Stimulated activated CD4-positive, alpha-beta T cell treated with anti-CD3 and anti-CD28 coated beads, Interleukin-2, amount 100 ng/mL, for 24 hours (primary cell): Measurements from ENCODE around the gene GRIK4.
A peak's percentile ranks its signal among the peaks of the same experiment; 100 is the strongest.
"Not testable (repeated sequence)": the region's sequence is repeated elsewhere in the genome, so short reads cannot be mapped to it uniquely, and the experiment has no call there.

Source experiments
- DNase-seq, 2 donors: peaks; one replicate each; pipeline ENCODE4 v3.0.0-alpha.2; 2020

The GRIK4 gene

DNA sequence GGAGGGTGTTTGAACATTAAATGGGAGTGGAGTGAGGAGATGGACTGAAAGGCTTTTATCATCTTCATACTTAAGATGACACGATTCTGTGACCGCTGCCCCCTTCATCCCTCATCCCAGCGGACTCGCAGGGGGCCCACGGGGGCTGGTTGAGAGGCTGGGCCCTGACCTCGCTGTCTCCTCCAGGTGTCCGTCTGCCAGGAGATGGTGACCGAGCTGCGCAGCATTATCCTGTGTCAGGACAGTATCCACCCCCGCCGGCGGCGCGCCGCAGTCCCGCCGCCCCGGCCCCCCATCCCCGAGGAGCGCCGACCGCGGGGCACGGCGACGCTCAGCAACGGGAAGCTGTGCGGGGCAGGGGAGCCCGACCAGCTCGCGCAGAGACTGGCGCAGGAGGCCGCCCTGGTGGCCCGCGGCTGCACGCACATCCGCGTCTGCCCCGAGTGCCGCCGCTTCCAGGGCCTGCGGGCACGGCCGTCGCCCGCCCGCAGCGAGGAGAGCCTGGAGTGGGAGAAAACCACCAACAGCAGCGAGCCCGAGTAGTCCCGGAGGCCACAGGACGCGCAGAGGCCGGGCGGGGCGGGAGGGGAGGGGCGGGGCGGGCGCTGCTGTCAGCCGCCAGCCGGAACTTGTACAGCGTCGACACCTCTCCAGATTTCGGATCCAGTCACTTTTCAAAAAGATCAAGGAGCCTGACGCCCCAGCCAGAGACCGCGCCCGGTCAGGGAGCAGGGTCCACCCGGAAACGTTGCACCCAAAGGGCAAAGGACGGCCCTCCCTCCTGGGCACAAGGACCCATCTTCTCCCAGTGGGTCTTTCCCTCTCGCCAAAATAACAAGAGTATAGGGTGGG, 474.4 kb downstream of the GRIK4 start:
- DNase-seq: peak; percentile 26 to 45

DNA sequence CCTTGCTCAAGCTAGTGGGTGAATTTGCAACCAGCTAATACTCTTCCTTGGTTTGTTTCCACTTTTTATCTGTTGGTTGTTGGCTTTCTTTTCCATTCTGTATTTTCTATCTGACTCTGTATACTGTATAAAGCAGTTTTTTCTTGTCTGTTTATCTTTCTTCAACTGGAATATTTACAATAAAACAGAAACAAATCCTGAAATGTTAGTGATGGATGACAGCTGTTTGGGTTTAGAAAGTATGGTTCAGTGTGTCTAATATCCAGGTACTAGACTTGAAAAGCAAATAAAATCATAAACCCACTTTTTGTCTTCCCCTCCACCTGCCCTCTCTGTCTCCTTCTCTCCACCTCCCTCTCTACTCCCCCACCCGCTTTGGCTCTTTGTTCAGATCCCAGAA, 477.1 kb downstream of the GRIK4 start:
- DNase-seq: no peak

DNA sequence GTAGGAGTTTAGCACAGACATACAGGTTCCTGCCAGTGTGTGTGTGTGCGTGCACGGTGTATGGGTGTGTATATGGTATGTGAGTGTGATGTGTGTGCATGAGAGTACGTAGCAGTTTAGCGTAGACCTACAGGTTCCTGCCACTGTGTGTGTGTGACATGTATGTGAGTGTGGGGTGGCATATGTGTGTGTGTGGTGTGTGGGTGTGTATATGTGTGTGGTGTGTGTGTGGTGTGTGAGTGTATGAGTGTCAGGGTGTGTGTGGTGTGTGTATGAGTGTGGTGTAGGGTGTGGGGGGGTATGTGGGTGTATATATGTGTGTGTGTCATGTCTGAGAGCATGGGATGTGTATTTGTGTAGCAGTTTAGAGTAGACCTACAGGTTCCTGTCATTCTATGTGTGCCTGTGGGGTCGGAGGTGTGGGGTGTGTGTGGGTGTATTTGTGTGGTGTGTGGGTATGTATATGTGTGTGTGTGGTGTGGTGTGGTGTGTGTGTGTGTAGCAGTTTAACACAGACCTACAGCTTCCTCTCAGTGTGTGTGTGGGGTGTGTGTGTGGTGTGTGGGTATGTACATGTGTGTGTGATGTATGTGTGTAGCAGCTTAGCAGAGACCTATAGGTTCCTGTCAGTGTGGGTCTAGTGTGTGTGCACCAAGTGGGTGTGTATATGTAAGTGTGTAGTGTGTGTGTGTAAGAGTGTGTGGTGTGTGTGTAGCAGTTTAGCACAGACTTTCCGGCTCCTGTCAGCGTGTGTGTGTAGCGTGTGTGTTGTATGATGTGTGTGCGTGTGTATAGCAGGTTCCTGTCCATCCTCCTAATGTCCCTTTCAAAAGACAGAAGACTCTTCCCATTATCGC, 480.5 kb downstream of the GRIK4 start:
- no peak for DNase-seq

DNA sequence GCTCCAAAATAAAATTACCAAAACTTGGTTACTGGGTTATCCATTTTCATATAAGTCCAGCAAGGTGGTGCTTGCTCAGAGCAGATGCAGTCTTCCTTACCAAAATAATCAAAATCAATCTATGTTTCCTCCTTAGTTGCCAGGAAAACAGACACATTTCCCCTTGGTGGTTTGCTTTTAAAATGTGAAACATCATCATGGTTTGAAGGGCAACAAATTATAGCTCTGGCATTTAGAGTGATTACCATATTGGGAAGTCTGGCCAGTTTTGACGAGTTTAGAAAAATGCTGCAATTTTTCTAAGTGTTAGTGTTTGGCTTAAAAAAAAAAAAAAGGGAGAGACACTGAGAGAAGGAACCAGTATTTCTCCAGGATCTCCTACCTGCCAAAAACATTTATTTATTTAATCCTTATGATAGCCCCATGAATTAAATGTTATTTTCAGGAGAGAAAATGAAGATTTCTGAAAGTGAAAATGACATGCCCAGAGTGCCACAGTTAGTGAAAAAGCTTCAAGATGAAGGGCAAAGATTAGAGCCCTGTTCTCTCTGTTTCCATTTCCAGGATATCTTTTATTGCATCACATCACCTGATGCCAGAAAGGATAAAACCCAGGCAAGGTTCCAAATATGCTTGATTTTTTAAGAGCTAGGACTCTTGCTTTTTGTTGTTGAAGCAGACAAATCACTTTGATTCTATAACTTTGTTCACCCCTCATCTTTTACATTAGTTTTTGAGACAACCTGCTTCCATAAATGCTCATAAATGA, 482.7 kb downstream of the GRIK4 start:
- no peak for DNase-seq

DNA sequence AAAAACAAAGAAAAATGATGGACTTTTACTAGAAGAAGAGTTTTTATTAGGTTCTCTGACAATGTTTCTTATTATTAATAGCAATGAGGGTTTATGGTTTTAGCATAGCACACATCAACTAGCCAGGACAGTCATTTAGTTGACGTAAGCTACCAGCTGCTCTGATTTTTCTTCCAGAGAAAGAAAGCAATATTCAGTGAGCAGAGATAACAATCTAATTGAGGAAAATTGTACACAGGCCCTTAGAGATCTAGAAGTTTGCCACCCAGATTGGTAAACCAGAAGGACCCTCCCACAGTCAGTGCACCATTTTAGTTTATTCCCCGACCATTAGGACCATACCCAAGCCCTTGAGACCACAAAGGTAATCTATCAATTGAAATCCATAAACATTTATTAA, 483.6 kb downstream of the GRIK4 start:
- DNase-seq: no peak

DNA sequence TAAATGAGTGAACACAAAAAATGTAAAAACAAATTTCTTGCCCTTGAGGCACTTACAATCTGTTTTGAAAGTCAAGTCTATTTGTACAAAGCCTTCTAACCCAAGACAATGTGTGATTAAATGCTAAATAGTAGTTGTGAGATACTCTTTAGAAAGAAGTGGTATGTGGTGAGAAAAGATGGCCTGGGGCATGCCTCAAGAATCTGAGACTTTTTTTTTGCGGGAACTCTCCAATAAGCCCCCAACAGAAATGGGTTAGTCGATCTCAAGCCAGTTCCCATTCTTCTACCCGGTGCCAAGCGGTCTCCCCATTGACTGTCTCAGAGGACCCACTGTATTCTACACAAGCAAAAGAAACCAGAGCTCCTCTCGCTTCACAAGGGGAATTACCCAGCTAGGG, 485.4 kb downstream of the GRIK4 start:
- DNase-seq: no peak

DNA sequence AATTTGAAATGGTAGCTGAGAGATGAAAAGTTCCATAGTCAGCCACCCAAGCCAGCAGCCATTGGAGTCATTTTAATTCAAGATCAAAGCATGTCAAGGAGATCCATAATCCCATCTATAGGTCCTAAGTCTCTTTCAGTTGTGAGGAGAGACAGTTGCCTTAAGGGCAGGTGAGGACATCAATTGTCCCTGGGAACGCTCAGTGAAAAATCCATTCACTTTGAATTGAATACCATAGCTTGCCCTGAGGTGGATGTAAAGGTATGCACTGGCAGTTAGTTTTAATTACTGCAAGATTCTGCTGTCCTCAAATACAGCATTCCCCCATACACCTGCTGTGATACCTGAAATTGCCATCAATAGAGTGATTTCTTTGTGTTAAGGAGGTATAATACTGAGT, 487.0 kb downstream of the GRIK4 start:
- no peak for DNase-seq

DNA sequence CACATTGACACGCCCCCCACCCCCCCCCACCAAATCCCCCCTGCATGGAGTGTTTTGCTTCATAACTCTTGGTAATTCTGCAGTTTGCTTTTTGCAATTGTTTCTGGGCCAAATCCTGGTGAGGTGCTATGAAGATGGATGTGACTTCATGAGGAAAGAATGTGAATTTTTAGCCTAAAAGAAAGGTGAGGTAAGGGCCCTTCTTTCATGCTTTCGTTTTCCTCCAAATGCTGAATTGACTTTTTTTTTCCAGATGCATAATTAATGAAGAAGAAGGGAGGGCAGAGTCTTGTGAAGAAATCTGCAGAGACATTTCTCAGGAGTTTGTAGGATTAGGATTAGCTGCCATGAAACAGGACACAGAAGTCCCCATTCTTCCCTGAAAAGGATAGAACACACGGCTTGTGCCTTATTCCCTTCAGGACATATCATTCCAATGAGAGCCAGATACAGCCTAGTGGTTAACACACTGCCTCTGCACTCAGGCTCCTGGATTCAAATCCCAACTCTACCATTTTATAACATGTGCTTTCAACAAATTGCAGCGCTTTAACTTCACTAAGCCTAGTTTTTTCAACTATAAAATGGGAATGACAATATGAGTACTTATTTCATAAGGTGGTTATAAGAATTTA, 492.8 kb downstream of the GRIK4 start:
- DNase-seq: no peak

DNA sequence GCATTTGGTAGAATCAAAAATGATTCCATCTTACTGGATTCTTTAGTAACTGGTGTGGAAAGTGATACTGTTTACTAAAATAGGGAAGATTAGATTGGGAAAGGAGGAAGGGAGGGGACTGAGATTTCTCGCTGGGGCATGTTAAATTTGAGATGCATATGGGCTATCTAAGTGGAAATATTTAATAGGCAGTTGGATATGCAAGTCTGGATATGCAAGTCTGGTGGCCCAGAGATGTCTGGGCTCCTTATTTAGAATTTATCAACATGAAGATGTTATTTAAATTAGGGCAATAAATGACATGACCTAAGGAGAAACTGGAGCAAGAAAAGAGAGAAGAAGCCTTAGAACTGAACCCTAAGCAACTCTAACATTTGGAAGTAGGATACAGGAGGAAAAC, 495.4 kb downstream of the GRIK4 start:
- no peak for DNase-seq

DNA sequence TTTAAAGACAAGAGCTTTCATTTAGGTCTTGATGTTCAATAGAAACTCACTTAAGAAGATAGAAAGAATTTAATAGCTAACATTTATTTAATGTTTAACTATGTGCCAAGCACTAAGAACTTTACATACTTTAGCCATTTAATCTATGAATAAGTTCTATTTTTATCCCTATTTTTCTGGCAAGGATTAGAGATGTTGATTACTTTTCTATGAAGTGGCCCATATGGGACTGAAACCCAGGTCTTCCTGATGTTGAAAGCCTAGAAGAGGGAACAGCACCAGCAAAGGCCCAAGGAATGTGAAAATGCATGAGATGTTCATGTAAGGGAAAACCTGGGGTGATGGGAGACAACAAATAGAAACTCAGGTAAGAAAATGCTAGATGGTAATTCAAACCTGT, 497.0 kb downstream of the GRIK4 start:
- DNase-seq: no peak

DNA sequence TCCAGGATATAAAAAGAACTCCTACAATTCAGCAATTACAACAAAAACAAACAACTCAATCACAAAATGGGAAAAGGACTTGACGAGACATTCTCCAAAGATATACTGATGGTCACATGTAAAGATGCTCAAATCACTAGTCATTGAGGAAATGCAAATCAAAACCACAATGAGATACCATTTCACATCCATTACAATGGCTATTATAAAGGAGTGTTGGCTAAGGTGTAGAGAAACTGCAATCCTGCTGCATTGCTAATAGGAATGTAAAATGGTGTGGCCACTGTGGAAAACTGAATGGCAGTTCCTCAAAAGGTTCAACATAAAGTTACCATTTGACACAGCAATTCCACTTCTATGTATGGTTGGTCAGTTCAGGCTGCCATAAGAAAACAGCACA, 500.5 kb downstream of the GRIK4 start:
- DNase-seq: no peak

DNA sequence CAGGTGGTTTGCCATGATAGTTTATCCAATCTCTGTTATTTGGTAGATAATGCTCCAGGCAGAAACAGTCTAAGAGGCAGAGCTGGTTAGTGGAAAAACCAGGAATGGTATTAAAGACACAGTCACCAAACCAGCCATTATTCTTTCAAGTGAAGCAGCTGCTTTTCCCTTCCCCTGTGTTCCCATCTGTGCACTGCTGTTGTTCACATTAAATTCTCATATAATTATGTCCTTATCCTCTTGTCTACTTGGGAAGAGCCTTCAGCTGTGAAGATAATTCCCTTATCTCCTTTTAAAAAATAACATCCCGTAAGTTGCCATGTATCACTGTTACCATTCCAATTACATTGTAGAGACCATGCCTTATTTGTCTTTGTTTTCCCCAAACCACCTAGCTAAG, 507.2 kb downstream of the GRIK4 start:
- no peak for DNase-seq

DNA sequence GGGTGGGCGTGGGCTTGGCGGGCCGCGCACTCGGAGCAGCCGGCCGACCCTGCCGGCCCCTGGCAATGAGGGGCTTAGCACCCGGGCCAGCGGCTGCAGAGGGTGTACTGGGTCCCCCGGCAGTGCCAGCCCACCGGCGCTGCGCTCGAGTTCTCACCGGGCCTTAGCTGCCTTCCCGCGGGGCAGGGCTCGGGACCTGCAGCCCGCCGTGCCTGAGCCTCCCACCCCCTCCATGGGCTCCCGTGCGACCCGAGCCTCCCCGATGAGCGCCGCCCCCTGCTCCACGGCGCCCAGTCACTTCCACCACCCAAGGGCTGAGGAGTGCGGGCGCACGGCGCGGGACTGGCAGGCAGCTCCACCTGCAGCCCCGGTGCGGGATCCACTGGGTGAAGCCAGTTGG, 510.2 kb downstream of the GRIK4 start:
- not testable (repeated sequence) for DNase-seq

DNA sequence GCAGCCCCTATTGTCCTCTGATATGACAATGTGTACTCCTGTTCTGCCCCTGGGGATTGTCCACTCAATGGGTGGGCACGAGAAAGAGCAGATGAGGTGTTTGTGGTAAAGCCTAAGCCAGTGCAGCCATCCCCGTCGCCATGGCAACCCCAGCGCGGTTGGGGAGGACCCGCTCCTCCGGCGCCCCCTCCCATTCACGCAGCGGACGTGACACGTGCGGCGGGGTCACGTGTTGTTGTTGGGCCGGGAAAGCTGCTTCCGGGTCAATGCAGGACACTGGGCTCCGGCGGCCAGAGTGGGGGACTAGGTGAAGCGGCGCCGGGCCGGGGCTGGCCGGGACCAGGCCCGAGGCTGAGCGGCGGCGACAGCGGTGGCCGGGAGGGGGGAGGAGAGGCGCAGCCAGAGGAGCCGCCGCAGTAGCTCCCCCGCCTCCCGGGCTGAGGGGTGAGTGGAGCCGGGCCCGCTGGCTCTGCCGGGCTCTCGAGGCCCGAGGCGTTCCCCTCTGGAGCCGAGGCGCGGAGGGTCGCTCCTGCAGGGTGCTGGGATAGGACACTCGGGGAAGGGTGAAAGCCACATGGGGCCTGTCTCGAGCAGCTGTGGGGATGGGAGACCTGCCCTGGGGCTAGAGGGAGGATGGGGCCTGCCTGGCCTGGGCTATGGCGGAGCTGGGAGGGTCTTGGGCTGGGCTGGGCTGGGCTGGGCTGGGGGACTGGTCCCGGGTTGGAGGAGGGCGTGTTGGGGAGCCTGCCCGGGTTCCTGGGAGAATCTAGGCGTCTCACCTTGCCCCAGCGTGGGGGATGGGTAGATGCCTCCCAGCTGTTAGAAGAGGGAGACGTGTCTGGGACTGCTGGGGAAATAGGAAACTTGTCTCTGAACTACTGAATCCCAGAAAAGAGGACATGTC, 512.6 kb downstream of the GRIK4 start, which contains the start of gene TBCEL:
Gene TBCEL, plus strand, starts transcription at position 255 of the 904 bp plus-strand sequence. CDS start 21,589 bp downstream, outside the sequence.
- DNase-seq: peak; percentile 85 to 88

DNA sequence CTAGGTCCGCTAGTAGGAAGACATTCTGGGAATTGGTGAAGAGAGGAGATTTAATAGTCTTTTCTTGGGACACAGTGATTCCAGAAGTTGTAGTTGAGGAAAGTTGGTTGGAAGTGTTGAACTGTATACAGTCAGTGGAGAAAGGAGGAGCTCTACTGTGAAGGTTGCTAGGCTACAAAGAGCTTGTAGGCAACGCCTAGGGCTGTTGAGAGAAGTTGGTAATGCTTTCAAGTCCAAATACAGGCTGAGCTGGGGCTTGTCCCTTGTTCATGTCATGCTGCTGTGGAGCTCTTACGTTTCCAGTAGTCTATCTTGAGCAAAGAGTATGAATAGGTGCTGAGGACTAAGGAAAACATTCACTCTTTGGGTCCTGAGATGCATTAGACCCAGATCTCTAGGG, 513.4 kb downstream of the GRIK4 start:
- no peak for DNase-seq

DNA sequence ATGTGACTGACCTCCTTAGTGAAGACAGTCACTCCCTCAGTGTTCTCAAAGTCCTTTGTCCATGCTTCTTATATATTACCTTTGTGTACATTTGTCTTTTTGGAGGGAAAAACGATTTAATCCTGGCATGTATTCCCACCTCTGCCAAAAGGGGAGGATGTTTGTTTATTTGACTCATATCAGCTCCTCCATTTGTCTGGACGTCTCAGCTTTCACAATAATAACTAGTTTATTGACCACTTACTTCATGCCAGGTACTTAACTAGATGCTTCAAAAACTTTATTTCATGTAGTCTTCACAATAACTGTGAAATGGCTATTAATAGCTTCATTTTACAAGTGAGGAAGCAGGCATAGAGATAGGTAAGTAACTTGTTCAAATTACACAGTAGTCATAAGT, 517.6 kb downstream of the GRIK4 start:
- no peak for DNase-seq

DNA sequence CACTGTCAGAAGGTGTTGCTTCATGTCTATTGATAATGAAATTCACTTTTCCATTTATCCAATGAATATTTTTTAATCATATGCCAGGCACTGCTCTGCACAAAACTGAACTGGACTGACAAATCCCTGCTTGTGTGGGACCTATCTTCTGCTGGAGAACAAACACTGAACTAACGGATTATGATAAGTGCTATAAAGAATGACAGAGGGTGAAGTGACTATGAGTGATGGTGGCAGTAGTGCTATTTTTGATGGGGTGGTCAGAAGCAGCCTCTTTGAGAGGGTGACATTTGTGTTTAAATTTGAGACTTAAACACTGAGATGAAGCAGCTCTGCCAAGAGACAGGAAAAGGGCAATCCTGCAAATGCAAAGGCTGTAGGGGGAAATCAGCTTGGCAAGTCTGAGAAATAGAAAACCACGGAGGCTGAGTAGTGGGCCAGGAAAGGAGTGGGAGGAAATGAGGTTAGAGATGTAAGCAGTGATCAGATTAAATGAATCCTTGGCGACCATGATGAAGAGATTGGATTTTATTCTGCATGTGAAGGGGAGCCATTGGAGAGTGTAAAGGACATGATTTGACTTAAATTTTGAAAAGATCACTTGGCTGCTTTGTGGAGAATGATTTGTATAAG, 518.4 kb downstream of the GRIK4 start:
- no peak for DNase-seq

DNA sequence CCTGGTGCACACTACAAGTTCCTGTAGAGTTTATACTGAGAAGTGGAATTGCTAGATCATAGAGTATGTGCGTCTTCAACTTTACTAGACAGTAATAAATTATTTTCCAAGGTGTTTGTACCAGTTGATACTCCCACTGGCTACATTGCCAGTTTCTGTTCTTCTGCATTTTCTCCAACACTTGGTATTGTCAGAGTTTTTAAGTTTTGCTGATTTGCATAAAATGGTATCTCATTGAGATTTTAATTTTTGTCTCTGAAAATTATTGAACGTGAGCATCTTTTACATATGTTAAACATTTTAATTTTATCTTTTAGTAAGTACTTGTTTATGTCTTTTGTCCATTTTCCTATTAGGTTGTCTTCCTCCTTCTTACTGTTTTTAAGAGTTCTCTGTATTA, 519.6 kb downstream of the GRIK4 start:
- no peak for DNase-seq

DNA sequence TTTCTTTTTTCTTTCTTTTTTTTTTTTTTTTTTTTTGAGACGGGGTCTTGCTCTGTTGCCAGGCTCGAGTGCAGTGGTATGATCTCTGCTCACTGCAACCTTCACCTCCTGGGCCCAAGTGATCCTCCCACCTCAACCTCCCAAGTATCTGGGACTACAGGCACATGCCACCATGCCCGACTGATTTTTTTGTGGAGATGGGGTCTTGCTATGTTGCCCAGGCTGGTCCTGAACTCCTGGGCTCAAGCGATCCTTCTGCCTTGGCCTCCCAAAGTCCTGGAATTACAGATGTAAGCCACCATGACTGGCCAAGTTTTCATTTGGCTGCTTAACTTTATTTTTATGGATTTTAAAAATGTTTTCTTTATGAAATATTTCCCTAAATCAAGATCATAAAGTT, 520.1 kb downstream of the GRIK4 start:
- not testable (repeated sequence) for DNase-seq

DNA sequence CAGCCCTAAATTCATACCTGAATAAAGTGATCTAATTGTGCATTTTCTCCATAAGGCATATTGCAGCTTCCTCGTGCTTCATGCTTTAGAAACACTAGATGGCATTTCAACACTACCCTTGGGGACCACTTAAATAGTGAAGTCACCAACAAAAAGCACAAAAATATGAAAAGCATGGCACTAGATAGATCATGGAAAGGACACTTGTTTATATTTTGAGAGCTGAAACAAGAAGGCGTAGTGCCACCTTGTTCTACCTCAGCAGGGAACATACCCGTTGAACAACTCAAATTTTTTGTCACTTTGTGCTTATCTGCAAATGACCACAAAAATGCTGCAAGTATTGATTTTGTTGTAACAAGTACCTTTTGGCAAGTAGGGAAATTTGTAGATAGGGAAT, 521.0 kb downstream of the GRIK4 start:
- DNase-seq: no peak

DNA sequence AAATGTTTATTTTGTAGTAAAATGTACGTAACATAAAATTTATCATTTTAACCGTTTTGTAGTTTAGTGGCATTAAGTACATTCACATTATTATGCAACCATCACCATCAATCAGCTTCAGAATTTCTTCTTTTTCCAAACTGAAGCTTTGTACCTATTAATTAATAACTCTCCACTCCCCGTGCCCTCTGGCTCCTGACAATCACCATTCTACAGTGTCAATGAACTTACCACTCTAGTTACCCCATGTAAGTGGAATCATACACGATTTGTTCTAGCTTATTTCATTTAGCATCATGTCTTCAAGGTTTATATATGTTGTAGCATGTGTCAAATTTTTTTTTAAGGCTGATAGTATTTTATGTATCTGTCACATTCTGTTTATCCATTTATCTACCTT, 522.1 kb downstream of the GRIK4 start:
- DNase-seq: no peak
